Mesenteric fat pad (tissue), 1 donor: ENCODE data around the gene ZBTB20. TPM values are rescaled to one million over a fixed set of nuclear protein-coding genes. Genes with fewer than 3 reads are reported as not detected.

ENCODE experiments used
- DNase-seq: peaks from one replicate; pipeline ENCODE4 v3.0.0-alpha.2; 2020; ENCODE audit warnings: low spot score
- total RNA-seq: library from RNA; stranded (reverse); fragmentation: NEBNext Ultra II Directional; extraction: Animal tissue kit (Norgen Biotek cat#: 25700); gene quantifications from one replicate; pipeline ENCODE4 v1.2.1, GENCODE V29; 2021
- donor health status: DM: yes; HTN: yes; CAD: no.

The ZBTB20 gene
- total RNA-seq, 1 donor from 2014 or later: 54.4 TPM

DNA sequence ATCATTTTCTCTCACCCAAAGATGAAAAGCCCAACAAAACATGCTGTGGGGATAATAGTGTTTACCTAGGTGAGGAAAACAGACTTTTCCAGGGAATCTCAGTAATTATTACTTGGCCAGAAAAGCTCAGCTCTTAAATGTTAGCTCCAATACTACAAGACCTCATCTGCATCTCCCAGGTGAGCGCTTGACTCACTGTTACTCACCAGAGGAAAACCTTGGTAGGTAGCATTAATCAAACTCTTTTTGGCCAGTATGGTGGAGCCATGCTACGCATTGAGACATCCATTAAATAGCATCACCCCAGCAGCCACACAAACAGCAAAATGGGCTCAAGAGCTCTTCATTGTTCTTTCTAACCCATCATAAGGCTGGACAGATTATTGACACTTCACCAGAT lies 754.3 kb downstream of the ZBTB20 start:
- no peak for DNase-seq

DNA sequence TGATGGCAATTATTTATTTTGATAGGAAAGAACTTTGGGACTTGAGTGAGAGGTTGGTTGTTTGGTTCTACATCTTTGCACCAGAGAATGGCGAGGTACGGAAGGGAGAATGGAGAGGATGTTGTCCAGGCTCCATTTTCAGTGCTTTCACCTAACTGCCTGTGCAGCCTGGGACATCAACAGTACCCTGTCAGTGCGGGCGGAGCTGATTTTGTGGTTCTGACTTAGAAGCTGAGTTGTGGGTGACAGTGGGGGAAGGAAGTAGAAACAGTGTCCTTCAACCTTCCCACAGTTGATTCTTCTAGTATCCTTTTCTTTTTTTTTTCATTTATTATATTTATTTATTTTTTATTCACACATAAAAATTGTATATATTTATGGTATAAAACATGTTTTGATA lies 757.9 kb downstream of the ZBTB20 start:
- no peak for DNase-seq

- DNase-seq: no peak
Measured at GRCh38 chr3:114384558-114384903, 762.6 kb downstream of the ZBTB20 start.

GRCh38 chr3:114383875-114384557 lies 763.1 kb downstream of the ZBTB20 start:
- no peak for DNase-seq

DNA sequence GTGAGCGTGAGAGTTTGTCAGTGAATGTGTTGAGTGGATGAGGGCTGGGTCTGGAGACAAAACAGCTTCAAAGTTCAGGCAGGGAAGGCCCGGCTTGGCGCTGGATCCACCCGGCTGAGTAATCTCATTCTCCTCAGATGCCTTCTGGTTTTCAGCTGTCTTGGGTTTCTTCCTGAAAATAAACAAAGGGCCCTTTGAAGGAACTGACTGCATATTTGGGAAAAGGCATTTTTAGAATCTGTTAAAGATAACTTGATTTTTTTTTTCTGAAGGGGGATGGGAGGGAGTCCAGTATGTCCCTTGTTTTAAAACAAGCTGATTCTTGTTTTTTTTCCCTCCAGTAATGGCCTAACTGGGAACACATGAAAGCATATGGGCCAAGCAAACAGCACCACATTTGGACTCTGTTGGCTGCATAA lies 766.8 kb downstream of the ZBTB20 start:
- DNase-seq: no peak

GRCh38 chr3:114379266-114379665 lies 767.8 kb downstream of the ZBTB20 start:
- DNase-seq: no peak

DNA sequence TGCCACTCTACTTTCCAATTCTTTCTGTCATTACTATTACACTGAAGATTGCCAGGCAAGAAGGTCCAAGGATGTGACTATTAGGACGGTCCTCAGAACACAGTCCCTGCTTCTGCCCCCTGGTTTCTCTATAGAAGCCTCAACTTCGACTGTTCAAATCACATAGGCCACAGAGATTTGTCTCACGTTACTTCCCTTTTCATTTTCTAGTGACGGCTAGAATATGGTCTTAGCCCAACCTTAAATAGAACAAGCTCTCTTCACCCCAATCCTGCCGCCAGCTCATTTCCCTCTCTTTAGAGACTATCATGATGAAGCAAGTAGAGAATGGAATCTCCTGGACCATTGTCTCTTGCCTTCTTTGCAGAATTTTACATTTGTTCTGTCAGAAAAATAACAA lies 768.3 kb downstream of the ZBTB20 start:
- no peak for DNase-seq

- DNase-seq: no peak
Measured at GRCh38 chr3:114377426-114377825, 769.7 kb downstream of the ZBTB20 start.

DNA sequence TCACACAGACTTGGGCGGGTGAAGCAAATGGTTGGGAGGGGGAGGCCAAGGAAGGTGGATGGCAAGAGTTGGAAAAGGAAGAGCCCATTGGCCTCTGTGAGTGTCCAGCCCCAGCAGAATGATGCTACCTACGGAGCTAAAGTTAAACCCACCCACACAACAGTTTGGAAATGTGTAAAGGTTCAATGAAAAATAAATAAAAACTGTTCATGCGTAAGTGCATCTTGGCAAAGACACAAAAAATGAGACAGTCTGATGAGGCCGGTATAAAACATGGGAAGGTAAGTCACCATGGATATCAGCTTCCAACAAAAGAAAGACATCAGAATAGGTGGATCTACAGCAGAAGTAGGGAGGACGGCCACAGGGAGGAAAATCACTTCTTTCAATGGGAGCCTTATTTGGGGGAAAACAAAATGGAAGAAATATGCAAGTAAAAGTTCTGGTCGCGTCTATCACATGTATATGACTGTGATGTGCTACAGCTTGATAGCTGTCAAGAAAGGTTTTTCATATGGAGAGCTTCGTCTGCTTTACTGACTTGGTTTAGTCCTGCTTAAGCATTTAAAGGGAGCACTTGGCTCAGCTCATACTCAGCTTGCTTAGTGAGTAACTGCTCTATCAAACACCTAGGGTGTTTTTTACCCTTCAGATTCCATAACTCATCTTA lies 770.4 kb downstream of the ZBTB20 start:
- no peak for DNase-seq

- no peak for DNase-seq
Measured at GRCh38 chr3:114375608-114376421, 771.3 kb downstream of the ZBTB20 start.

- DNase-seq: no peak
Measured at GRCh38 chr3:114374433-114374990, 772.6 kb downstream of the ZBTB20 start.

DNA sequence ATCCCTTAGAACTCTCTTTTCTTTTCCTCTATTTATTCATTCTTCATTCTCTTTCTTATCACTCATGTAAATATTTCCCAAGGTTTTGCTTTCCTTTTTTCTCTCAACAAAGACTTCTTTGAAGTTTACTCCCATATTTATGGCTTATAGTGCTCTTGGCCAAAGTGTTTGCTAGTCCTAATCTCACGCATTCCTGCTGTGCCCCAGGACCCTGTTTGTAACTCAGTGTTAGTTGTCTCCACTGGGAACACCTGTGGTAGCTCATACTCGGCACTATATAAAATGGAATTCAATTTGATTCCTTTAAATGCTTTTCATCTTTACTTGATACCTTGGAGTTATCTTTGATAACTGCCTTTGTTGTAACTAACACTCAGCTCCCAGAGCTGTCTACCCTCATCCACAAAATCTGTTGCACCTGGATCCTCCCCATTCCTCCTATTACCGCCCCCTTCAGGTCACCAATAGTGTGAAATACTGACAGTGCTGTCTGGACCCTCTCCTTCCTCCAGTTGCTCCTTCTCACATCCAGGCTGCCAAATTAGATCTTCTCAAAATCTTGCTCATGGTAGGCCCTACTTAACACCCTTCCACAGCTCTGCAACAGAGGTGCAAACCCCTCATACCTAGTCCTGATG lies 776.4 kb downstream of the ZBTB20 start:
- DNase-seq: no peak

GRCh38 chr3:114365909-114366308 lies 781.2 kb downstream of the ZBTB20 start:
- DNase-seq: no peak

- no peak for DNase-seq
Measured at GRCh38 chr3:114364806-114365654, 782.1 kb downstream of the ZBTB20 start.

- no peak for DNase-seq
Measured at GRCh38 chr3:114363554-114364202, 783.4 kb downstream of the ZBTB20 start.

DNA sequence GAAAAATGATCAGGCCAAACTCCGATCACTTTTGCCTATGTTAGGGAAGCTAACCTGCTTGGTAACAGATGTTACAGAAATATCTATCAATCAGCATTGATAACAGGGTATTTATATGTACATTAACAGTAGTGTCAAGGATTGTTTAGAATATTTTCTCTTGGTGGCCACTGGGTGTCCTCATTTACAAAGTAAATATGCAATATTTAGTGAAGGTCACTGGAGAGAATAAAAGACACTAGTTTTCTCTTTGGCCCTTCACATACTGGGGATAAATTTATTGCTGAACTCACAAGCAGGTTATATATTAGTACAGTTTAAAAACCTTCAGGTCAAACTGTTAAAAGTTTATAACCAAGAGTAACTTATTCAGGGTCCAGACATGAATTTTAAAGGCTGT lies 784.3 kb downstream of the ZBTB20 start:
- DNase-seq: no peak

- no peak for DNase-seq
Measured at GRCh38 chr3:114361391-114361790, 785.7 kb downstream of the ZBTB20 start.

DNA sequence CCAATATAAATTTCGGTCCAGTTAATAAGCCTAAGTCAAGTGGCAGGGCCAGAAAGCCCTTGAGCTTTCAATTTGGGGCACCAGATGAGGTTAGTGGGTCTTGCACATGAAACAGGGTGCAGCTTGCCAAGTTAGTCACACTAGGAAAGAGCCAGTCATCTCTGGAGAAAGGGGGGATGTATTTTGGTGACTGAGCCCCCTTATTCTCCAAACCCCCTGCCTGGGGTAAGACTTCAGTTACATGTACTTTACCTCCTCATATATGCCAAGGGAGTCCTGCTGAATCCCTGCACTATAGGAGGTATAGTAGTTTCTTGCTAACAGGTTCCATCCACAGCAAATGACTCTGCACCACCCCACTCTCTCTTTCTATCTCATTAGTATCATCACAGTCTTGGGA lies 790.6 kb downstream of the ZBTB20 start:
- DNase-seq: no peak

GRCh38 chr3:114356066-114356465 lies 791.0 kb downstream of the ZBTB20 start:
- DNase-seq: no peak

DNA sequence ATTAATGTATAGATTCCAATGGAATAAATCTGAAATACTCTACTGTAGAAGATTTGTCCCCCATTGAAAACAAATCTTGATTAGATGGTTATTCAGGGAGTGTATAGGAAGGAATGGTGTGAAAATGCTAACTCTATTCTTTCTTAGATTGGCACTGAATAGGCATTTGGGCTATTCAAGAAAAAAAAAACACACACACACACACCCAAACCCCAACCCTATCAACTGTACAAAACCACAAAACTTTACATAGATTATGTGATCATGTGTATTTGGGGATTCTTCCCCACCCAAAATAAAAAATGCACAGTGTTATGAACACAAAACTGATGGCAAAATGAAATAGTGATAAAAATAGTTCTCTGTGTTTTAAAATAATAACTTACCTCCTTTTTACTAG lies 791.4 kb downstream of the ZBTB20 start:
- no peak for DNase-seq
